K562 (cell line): ENCODE results near the gene ZNF195. TPM values are rescaled to one million over a fixed set of nuclear protein-coding genes. Genes with fewer than 3 reads are reported as not detected.

Source experiments
- ARID1B ChIP-seq: fragments of 450-650 bp; IDR thresholded peaks from 2 replicates; pipeline ENCODE4 v1.6.1; 2016; ENCODE audit warnings: antibody characterized with exemption, mild to moderate bottlenecking, inconsistent platforms
- BCOR ChIP-seq: fragments of 450-650 bp; IDR thresholded peaks from 2 replicates; pipeline ENCODE4 v1.6.1; 2016
- CHD2 ChIP-seq: IDR thresholded peaks from 2 replicates; pipeline ENCODE4 v1.6.1; 2011; ENCODE audit warnings: low read depth, low read length
- CREB1 ChIP-seq, 2 experiments: sonication (generic) in 1 of 2; formaldehyde crosslinking in 1 of 2; IDR thresholded peaks; 2 replicates each; pipeline versions ENCODE4 v1.6.1 to v1.8.0; 2012 to 2022; ENCODE audit warnings: inconsistent platforms in 1 of 2, mild to moderate bottlenecking in 1 of 2, missing genetic modification reagents in 1 of 2, moderate library complexity in 1 of 2
- CSDE1 ChIP-seq, 2 experiments: fragments of 450-650 bp; IDR thresholded peaks; 2 replicates each; pipeline ENCODE4 v1.6.1; 2016; ENCODE audit warnings: mild to moderate bottlenecking in 1 of 2
- DPF2 ChIP-seq: fragments of 450-650 bp; IDR thresholded peaks from 2 replicates; pipeline ENCODE4 v1.6.1; 2016
- FOXP1 ChIP-seq: sonication (generic); formaldehyde crosslinking; IDR thresholded peaks from 2 replicates; pipeline ENCODE4 v1.8.0; 2022; ENCODE audit warnings: mild to moderate bottlenecking, missing genetic modification reagents
- HMGXB4 ChIP-seq: sonication (generic); formaldehyde crosslinking; IDR thresholded peaks from 2 replicates; pipeline ENCODE4 v1.8.1; 2023; ENCODE audit warnings: mild to moderate bottlenecking, missing genetic modification reagents
- MNT ChIP-seq, 2 experiments: fragments of 450-650 bp; conservative IDR thresholded peaks; 2 replicates each; pipeline ENCODE4 v1.6.1; 2017; ENCODE audit warnings: mild to moderate bottlenecking in 2 of 2, moderate library complexity in 2 of 2
- POLR2G ChIP-seq: fragments of 200-400 bp; formaldehyde crosslinking; IDR thresholded peaks from 2 replicates; pipeline ENCODE4 v1.6.1; 2017; ENCODE audit warnings: low read depth, mild to moderate bottlenecking, antibody characterized with exemption, low read length, moderate library complexity
- SMC3 ChIP-seq: conservative IDR thresholded peaks from 2 replicates; pipeline ENCODE4 v1.6.1; 2011; ENCODE audit warnings: low read depth, low read length, improper control_type of control experiment; ENCODE audit not compliant: insufficient read depth
- SP1 ChIP-seq: sonication (generic); formaldehyde crosslinking; IDR thresholded peaks from 2 replicates; pipeline ENCODE4 v1.8.1; 2022; ENCODE audit warnings: mild to moderate bottlenecking, missing genetic modification reagents
- TAF9B ChIP-seq: fragments of 450-650 bp; IDR thresholded peaks from 2 replicates; pipeline ENCODE4 v1.6.1; 2018; ENCODE audit warnings: mild to moderate bottlenecking; ENCODE audit not compliant: partially characterized antibody
- ZBTB40 ChIP-seq, 2 experiments: fragments of 450-650 bp in 1 of 2; sonication (generic) in 1 of 2; formaldehyde crosslinking in 1 of 2; IDR thresholded peaks; 2 replicates each; pipeline versions ENCODE4 v1.7.1 to v1.9.0; 2016 to 2022; ENCODE audit warnings: inconsistent platforms in 1 of 2, mild to moderate bottlenecking in 1 of 2, missing genetic modification reagents in 1 of 2
- ZNF311 ChIP-seq: fragments of 250-450 bp; sonication (Bioruptor Pico); IDR thresholded peaks from 2 replicates; pipeline ENCODE4 v1.4.0; 2020; ENCODE audit warnings: mild to moderate bottlenecking, moderate library complexity
- polyA plus RNA-seq, 8 experiments: library from polyadenylated mRNA; depleted of rRNA in 4 of 8; stranded (reverse) in 5 of 8; unstranded in 3 of 8; fragments of >200 nt; fragmentation: Nextera tagmentation in 2 of 8; fragmentation: Illumina TruSeq in 1 of 8; extraction: Ambion mirVana in 2 of 8; extraction: Trizol in 1 of 8; gene quantifications; 2 replicates each; pipeline versions ENCODE4 v1.2.1 to v1.2.3, GENCODE V29; 2011 to 2014; ENCODE audit warnings: inconsistent platforms in 1 of 8, missing spikeins in 1 of 8
- total RNA-seq, 7 experiments: library from RNA; depleted of rRNA in 6 of 7; stranded (reverse); fragments of >200 nt in 6 of 7; fragmentation: Illumina TruSeq in 2 of 7; extraction: Trizol in 2 of 7; gene quantifications; 2 replicates each; pipeline versions ENCODE4 v1.2.1 to v1.2.3, GENCODE V29; 2011 to 2021; ENCODE audit warnings: low replicate concordance in 1 of 7

The ZNF195 gene
- total and polyA plus RNA-seq, 9 of the 15 experiments (the other 6 are each of a cell fraction or from before 2014, with no cell fraction given) = 42.1 to 75.5 (median 60.4) TPM

GRCh38 chr11:3380706-3381545, 2.0 kb upstream of the ZNF195 start (continued):
- TF ChIP-seq ZBTB40 (IDR thresholded peaks at IDR 0.05) (peak; percentile 62; the same call in 1 of the 2 replicates), ZBTB40 (CRISPR knock-in tag; IDR thresholded peaks at IDR 0.05) (no peak), TAF9B (peak; percentile 88), HMGXB4 (no peak), CSDE1 (IDR thresholded peaks at IDR 0.05) (peak in 1 of 2 experiments; percentile 50; a peak in 1 of 4 replicates), ARID1B (0 out of 2 replicates have a peak, but pooled peaks have one; percentile 16), ZNF311 (CRISPR knock-in tag) (no peak), FOXP1 (CRISPR knock-in tag) (no peak), MNT (conservative IDR thresholded peaks at IDR 0.05) (peak; percentile 66 to 78), SP1 (CRISPR knock-in tag) (peak; percentile 88), DPF2 (peak; percentile 44; the same call in 1 of the 2 replicates), CHD2 (peak; percentile 89), CREB1 (IDR thresholded peaks at IDR 0.05) (no peak), CREB1 (CRISPR knock-in tag; IDR thresholded peaks at IDR 0.05) (no peak), BCOR (no peak), POLR2G (peak; percentile 49; the same call in 1 of the 2 replicates), SMC3 (no peak)
